ENCODE data around the gene CST9L. TPM values are rescaled to one million over a fixed set of nuclear protein-coding genes. Genes with fewer than 3 reads are reported as not detected.
"Not testable (repeated sequence)": the region's sequence is repeated elsewhere in the genome, so short reads cannot be mapped to it uniquely, and the experiment has no call there.

The CST9L gene
- total RNA-seq, 4 donors from 2014 or later = not detected

DNA sequence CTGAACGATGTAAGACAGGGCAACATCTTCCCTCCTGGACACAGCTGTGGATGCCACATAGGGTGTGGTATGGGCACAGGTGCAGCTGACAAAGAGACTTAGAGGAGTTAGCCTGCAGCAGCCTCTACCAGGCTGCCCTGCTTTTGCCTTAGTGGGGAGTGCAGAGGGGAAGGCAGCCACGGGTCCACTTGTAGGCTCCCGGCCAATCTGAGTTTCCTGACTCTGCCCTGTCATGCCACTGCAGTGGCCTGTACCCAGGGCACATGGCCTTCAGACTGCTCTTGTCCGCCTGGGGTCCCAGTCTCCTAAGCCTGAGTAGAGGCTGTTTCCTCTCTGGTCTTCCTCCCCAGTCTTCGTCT lies 17.1 kb upstream of the CST9L start:
- no peak overlapping the region for H3K4me3 ChIP-seq (ENCODE audit: low read depth, poor library complexity, severe bottlenecking)
- peak in 1 of 2 donors; percentile 48 for DNase-seq (ENCODE audit: low spot score in 2 of 2)
- WGBS, 2 donors = 80 to 81% methylated on average over 5 of the region's 5 CpGs
- intact Hi-C loops (cut with DNase I; ENCODE audit: low total_unique reads) = no loop called here
- TF ChIP-seq, protein P1, sequence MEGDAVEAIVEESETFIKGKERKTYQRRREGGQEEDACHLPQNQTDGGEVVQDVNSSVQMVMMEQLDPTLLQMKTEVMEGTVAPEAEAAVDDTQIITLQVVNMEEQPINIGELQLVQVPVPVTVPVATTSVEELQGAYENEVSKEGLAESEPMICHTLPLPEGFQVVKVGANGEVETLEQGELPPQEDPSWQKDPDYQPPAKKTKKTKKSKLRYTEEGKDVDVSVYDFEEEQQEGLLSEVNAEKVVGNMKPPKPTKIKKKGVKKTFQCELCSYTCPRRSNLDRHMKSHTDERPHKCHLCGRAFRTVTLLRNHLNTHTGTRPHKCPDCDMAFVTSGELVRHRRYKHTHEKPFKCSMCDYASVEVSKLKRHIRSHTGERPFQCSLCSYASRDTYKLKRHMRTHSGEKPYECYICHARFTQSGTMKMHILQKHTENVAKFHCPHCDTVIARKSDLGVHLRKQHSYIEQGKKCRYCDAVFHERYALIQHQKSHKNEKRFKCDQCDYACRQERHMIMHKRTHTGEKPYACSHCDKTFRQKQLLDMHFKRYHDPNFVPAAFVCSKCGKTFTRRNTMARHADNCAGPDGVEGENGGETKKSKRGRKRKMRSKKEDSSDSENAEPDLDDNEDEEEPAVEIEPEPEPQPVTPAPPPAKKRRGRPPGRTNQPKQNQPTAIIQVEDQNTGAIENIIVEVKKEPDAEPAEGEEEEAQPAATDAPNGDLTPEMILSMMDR (IDR thresholded peaks at IDR 0.05) = no peak
- TF ChIP-seq POLR2A (IDR thresholded peaks at IDR 0.05) = no peak

DNA sequence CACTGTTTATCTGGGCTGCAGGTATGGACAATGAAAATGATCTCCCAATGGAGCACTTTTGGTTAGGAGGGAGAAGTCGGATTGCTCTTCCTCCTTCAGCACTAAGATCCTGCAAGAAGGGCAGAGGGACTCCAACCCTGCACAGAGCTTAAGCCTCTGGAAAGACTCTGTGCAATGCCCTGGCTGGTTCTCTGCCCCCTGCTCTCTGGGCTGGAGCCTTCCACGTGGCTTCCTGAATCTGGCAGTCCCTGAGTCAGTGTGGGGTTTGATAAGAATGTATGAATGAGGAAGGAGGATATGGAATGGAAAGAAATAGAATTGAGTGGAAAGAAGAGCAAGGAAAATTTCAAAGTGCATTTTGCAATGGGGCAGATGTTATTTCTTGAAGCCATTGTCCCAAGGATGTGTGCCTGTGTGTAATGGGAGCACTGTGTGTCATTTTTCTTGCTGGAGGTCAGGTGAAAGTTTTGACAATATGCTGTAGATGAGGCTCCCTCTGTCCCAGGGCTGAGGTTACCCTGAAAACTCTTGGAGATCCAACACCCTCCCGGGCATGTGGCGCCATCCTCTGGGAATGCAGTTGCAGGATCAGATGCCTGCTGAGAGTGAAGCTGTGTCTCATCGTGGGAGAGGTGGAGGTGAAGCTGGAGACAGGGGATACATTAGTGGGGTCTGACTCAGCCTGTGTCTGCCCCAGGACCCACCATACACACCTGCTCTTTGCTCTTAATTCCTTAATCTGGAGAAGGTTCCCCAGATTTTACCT lies 16.3 kb upstream of the CST9L start:
- TF ChIP-seq, protein P1 (IDR thresholded peaks at IDR 0.05) = no peak
- TF ChIP-seq POLR2A (IDR thresholded peaks at IDR 0.05) = no peak
- H3K4me3 ChIP-seq (ENCODE audit: low read depth, poor library complexity, severe bottlenecking) = no peak overlapping the region
- intact Hi-C loops (cut with DNase I; ENCODE audit: low total_unique reads) = no loop called here
- peak in 1 of 2 donors; percentile 59 for DNase-seq (ENCODE audit: low spot score in 2 of 2)
- WGBS, 2 donors = 62 to 66% methylated on average over 5 of the region's 5 CpGs

DNA sequence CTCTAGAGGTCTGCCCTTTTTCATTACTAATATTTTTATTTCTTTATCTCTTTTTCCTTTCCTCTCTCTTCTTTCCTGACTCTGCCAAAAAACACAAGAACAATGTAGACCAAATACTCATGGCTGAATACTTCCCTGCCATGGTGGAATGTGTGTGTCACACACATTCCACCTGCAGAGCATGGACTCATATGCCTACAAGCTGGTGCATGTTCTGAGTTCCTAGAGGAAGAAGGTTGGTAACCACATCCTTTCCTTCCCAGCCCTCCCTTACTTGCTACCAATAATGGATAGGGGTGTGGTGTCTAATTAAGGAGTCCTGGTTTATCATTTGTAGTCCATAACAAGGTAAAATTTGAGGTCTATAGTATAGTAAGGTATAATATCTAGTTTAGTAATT lies 15.2 kb upstream of the CST9L start:
- TF ChIP-seq, protein P1 (IDR thresholded peaks at IDR 0.05) = no peak
- TF ChIP-seq POLR2A (IDR thresholded peaks at IDR 0.05) = no peak
- intact Hi-C loops (cut with DNase I; ENCODE audit: low total_unique reads) = no loop called here

DNA sequence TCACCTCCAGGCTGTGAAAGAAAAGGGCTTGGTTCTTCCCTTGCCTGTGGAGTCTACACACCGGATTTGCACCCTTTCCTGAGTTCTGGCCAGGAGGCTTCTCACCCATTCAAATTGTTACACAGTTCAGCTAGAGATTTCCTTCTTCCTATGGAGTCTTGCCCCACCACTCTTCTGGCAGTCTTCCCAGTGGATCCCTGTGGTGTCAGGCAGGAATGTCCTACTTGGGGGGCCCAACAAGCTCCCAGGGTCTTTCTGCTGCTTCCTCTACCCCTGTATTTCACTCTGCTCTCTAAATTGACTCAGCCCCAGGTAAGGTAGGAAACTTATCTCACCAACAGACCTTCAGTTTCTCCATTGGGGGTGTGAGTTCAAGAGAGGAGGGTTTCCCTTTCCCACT lies 14.0 kb upstream of the CST9L start:
- TF ChIP-seq POLR2A (IDR thresholded peaks at IDR 0.05) = no peak
- TF ChIP-seq, protein P1 (IDR thresholded peaks at IDR 0.05) = no peak
- peak in 1 of 2 donors; percentile 42 for DNase-seq (ENCODE audit: low spot score in 2 of 2)
- H3K4me3 ChIP-seq (ENCODE audit: low read depth, poor library complexity, severe bottlenecking) = no peak overlapping the region
- 61 to 91% methylated on average over 1 of the region's 1 CpG for WGBS, 2 donors
- intact Hi-C loops (cut with DNase I; ENCODE audit: low total_unique reads) = no loop called here

More for the DNA sequence above, 15.2 kb upstream of the CST9L start:
- no peak overlapping the region for H3K4me3 ChIP-seq (ENCODE audit: low read depth, poor library complexity, severe bottlenecking)
- no peak for DNase-seq (ENCODE audit: low spot score in 2 of 2)

DNA sequence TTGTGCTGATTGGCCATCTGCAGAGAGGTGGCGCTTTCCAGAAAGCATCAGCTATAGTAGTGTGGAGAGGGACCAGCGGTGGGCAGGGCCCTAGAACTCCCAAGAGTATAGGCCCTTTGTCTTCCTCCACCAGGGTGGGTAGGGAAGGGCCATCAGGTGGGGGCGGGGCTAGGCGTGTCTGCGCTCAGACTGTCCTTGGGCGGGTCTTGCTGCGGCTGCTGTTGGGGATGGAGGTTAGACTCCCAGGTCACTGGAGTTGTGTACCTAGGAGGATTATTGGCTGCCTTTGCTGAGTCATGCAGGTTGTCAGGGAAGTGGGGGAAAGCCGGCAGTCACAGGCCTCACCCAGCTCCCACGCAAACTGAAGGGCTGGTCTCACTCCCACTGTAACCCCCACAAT lies 13.5 kb upstream of the CST9L start:
- 83 to 95% methylated on average over 8 to 9 of the region's 9 CpGs for WGBS, 2 donors
- H3K4me3 ChIP-seq (ENCODE audit: low read depth, poor library complexity, severe bottlenecking); DNase-seq (ENCODE audit: low spot score in 2 of 2); intact Hi-C loops (cut with DNase I; ENCODE audit: low total_unique reads): not testable (repeated sequence)

DNA sequence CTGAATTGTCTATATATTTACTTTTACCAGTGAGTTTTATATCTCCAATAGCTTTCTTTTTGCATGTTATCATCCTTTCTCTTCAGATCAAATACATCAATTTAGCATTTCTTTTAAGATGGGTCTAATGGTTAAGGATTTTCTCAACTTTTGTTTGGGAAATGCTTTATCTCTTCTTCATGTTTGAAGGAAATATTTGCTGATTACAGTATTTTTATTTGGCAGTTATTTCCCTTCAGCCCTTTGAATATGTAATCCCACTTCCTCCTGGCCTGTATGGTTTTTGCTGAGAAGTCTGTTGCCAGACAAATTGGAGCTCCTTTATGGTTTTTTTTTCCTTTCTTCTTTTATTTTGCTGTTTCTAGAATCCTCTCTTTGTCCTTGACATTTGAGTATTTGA lies 6.7 kb upstream of the CST9L start:
- no peak for DNase-seq (ENCODE audit: low spot score in 2 of 2)
- TF ChIP-seq POLR2A (IDR thresholded peaks at IDR 0.05) = no peak
- TF ChIP-seq, protein P1 (IDR thresholded peaks at IDR 0.05) = no peak
- H3K4me3 ChIP-seq (ENCODE audit: low read depth, poor library complexity, severe bottlenecking) = no peak overlapping the region
- intact Hi-C loops (cut with DNase I; ENCODE audit: low total_unique reads) = no loop called here

Data from lower leg skin (tissue), 4 donors.